DOHH2 (cell line): ENCODE results near the gene IL12A.

Experiments used
- H3F3A ChIP-seq: fragments of 200-600 bp; sonication (generic), shearing (Covaris generic); 2 replicates; pipeline ENCODE4 v1.6.0; 2016; ENCODE audit warnings: antibody characterized with exemption, mild to moderate bottlenecking; ENCODE audit not compliant: control insufficient read depth, insufficient read depth
- H3K27ac ChIP-seq: fragments of 200-600 bp; sonication (generic); 2 replicates; pipeline ENCODE4 v1.5.1; 2014; ENCODE audit warnings: low read depth, mild to moderate bottlenecking, low read length, moderate library complexity
- H3K27me3 ChIP-seq: fragments of 200-600 bp; sonication (generic); 2 replicates; pipeline ENCODE4 v1.6.1; 2014; ENCODE audit warnings: mild to moderate bottlenecking, low read length, mixed read lengths; ENCODE audit not compliant: control insufficient read depth
- H3K36me3 ChIP-seq: fragments of 200-600 bp; sonication (generic); 2 replicates; pipeline ENCODE4 v1.6.1; 2014; ENCODE audit warnings: mild to moderate bottlenecking, low read length, moderate library complexity, mixed read lengths; ENCODE audit not compliant: control insufficient read depth
- H3K4me1 ChIP-seq: fragments of 200-600 bp; sonication (generic); 2 replicates; pipeline ENCODE4 v1.6.1; 2014; ENCODE audit warnings: mild to moderate bottlenecking, low read length, mixed read lengths; ENCODE audit not compliant: control insufficient read depth
- H3K4me2 ChIP-seq: fragments of 200-600 bp; sonication (generic); 2 replicates; pipeline ENCODE4 v1.6.0; 2014; ENCODE audit warnings: mild to moderate bottlenecking, low read length, moderate library complexity
- H3K4me3 ChIP-seq: fragments of 200-600 bp; sonication (generic); 2 replicates; pipeline ENCODE4 v1.5.1; 2014; ENCODE audit warnings: mild to moderate bottlenecking, low read length, mixed read lengths
- H3K79me2 ChIP-seq: fragments of 200-600 bp; sonication (generic); 2 replicates; pipeline ENCODE4 v1.6.1; 2014; ENCODE audit warnings: mild to moderate bottlenecking, low read length, mixed read lengths; ENCODE audit not compliant: control insufficient read depth
- H3K9me2 ChIP-seq: fragments of 200-600 bp; sonication (generic); replicated peaks from 2 replicates; pipeline ENCODE4 v1.6.1; 2014; ENCODE audit warnings: mild to moderate bottlenecking, low read length, mixed read lengths; ENCODE audit not compliant: control insufficient read depth
- H3K9me3 ChIP-seq: fragments of 200-600 bp; sonication (generic); 2 replicates; pipeline ENCODE4 v1.6.1; 2014; ENCODE audit warnings: antibody characterized with exemption, low read length, mixed read lengths; ENCODE audit not compliant: control insufficient read depth, insufficient read depth
- H4K20me1 ChIP-seq: fragments of 200-600 bp; sonication (generic); 2 replicates; pipeline ENCODE4 v1.6.0; 2014; ENCODE audit warnings: low read depth, mild to moderate bottlenecking, antibody characterized with exemption, low read length, moderate library complexity; ENCODE audit not compliant: control insufficient read depth, insufficient read depth
- CTCF ChIP-seq: fragments of 200-600 bp; sonication (generic); IDR thresholded peaks from one replicate; pipeline ENCODE4 v1.5.1; 2014; ENCODE audit warnings: antibody characterized with exemption, mild to moderate bottlenecking, low read depth, low read length; ENCODE audit not compliant: poor library complexity, severe bottlenecking
- EZH2phosphoT487 ChIP-seq: fragments of 200-600 bp; sonication (generic); IDR thresholded peaks from 2 replicates; pipeline ENCODE4 v1.6.1; 2017; ENCODE audit warnings: borderline replicate concordance, mild to moderate bottlenecking, antibody characterized with exemption, low read length, moderate library complexity, mixed read lengths

Gene IL12A

GRCh38 chr3:159982442-159982974 is 6.1 kb upstream of the IL12A start:
- H3K4me1 ChIP-seq, result no peaks in the 10 kb centered on the region
- H3K27me3 ChIP-seq, result peaks cover 9% of the 10 kb centered on the region
- H3K4me2 ChIP-seq, result no peak overlapping the region
- no peak overlapping the region for H3K4me3 ChIP-seq
- no peak overlapping the region for H3K27ac ChIP-seq
- H3K79me2 ChIP-seq, result no peaks in the 10 kb centered on the region
- no peaks in the 10 kb centered on the region for H4K20me1 ChIP-seq
- H3K36me3 ChIP-seq, result no peaks in the 10 kb centered on the region
- TF ChIP-seq CTCF, result no peak
- TF ChIP-seq EZH2phosphoT487, result no peak
- no peaks in the 10 kb centered on the region for H3K9me3 ChIP-seq
- H3F3A ChIP-seq, result no peaks in the 10 kb centered on the region
- H3K9me2 ChIP-seq, result no peaks in the 10 kb centered on the region

GRCh38 chr3:159987291-159987711 is 1.3 kb upstream of the IL12A start:
- Histone ChIP-seq H4K20me1 (no peaks in the 10 kb centered on the region), H3K27me3 (peaks cover 24% of the 10 kb centered on the region), H3K79me2 (no peaks in the 10 kb centered on the region), H3K4me1 (0 out of 2 replicates have a peak, but pooled peaks cover 4% of the 10 kb centered on the region), H3K27ac (no peak overlapping the region), H3K9me3 (no peaks in the 10 kb centered on the region), H3F3A (no peaks in the 10 kb centered on the region), H3K4me3 (no peak overlapping the region), H3K36me3 (no peaks in the 10 kb centered on the region), H3K9me2 (no peaks in the 10 kb centered on the region), H3K4me2 (no peak overlapping the region)
- TF ChIP-seq EZH2phosphoT487 (no peak), CTCF (no peak)

GRCh38 chr3:159989973-159990846 is 1.6 kb downstream of the IL12A start:
- Histone ChIP-seq H3K27me3 (peaks cover 29% of the 10 kb centered on the region), H3K9me2 (no peaks in the 10 kb centered on the region), H3K79me2 (no peaks in the 10 kb centered on the region), H3K4me1 (0 out of 2 replicates have a peak, but pooled peaks cover 4% of the 10 kb centered on the region), H3F3A (no peaks in the 10 kb centered on the region), H3K27ac (no peak overlapping the region), H4K20me1 (no peaks in the 10 kb centered on the region), H3K4me2 (no peak overlapping the region), H3K4me3 (no peak overlapping the region), H3K36me3 (no peaks in the 10 kb centered on the region), H3K9me3 (no peaks in the 10 kb centered on the region)
- TF ChIP-seq CTCF, result no peak
- no peak for TF ChIP-seq EZH2phosphoT487
